Measurements from ENCODE around the gene ENDOV. TPM values are rescaled to one million over a fixed set of nuclear protein-coding genes. Genes with fewer than 3 reads are reported as not detected.

ENDOV gene
- polyA plus RNA-seq, 1 experiment: 29.8 TPM

- no peak for DNase-seq (ENCODE audit: low read depth)
- no peak overlapping the region for H3K4me3 ChIP-seq (ENCODE audit: low read depth, low read length)
- ChIA-PET POLR2A (no interaction called here), CTCF (interaction anchor here (1.5 kb wide), 1 partner anchor 20 kb away, joined by 5 read pairs; no protein-coding TSS in a partner anchor)
- TF ChIP-seq CTCF (IDR thresholded peaks at IDR 0.05; ENCODE audit: insufficient read depth, low read depth, low read length): no peak
- H3K27me3 ChIP-seq (ENCODE audit: control insufficient read depth, insufficient read depth, low read length): no peaks in the 10 kb centered on the region
- H3K36me3 ChIP-seq (ENCODE audit: control insufficient read depth, insufficient read depth, low read length): peaks cover 62% of the 10 kb centered on the region
Measured at GRCh38 chr17:80382956-80383355, 32.0 kb upstream of the ENDOV start.

GRCh38 chr17:80384078-80384960 lies 30.6 kb upstream of the ENDOV start:
- Histone ChIP-seq H3K36me3 (ENCODE audit: control insufficient read depth, insufficient read depth, low read length) (peaks cover 64% of the 10 kb centered on the region), H3K27me3 (ENCODE audit: control insufficient read depth, insufficient read depth, low read length) (no peaks in the 10 kb centered on the region)
- TF ChIP-seq CTCF (IDR thresholded peaks at IDR 0.05; ENCODE audit: insufficient read depth, low read depth, low read length): no peak

GRCh38 chr17:80385046-80385445 lies 29.9 kb upstream of the ENDOV start:
- H3K27me3 ChIP-seq (ENCODE audit: control insufficient read depth, insufficient read depth, low read length): no peaks in the 10 kb centered on the region
- ChIA-PET POLR2A (no interaction called here), CTCF (interaction anchor here (0.7 kb wide), 1 partner anchor 11 kb away, joined by 3 read pairs; no protein-coding TSS in a partner anchor)
- no peak for DNase-seq (ENCODE audit: low read depth)
- TF ChIP-seq CTCF (IDR thresholded peaks at IDR 0.05; ENCODE audit: insufficient read depth, low read depth, low read length): no peak
- no peak overlapping the region for H3K4me3 ChIP-seq (ENCODE audit: low read depth, low read length)
- peaks cover 61% of the 10 kb centered on the region for H3K36me3 ChIP-seq (ENCODE audit: control insufficient read depth, insufficient read depth, low read length)

More at GRCh38 chr17:80384078-80384960, 30.6 kb upstream of the ENDOV start:
- H3K4me3 ChIP-seq (ENCODE audit: low read depth, low read length): no peak overlapping the region
- CTCF ChIA-PET: interaction anchor here (0.6 to 1.5 kb wide), 3 partner anchors 11 to 22 kb away, joined by 3 to 5 read pairs (median 3); no protein-coding TSS in a partner anchor
- DNase-seq (ENCODE audit: low read depth): no peak
- POLR2A ChIA-PET: no interaction called here

GRCh38 chr17:80386341-80386740 lies 28.6 kb upstream of the ENDOV start:
- DNase-seq (ENCODE audit: low read depth): no peak
- CTCF ChIA-PET: interaction anchor here (0.6 kb wide), 1 partner anchor 16 kb away, joined by 3 read pairs; no protein-coding TSS in a partner anchor
- H3K36me3 ChIP-seq (ENCODE audit: control insufficient read depth, insufficient read depth, low read length): peaks cover 51% of the 10 kb centered on the region
- no peak for TF ChIP-seq CTCF (IDR thresholded peaks at IDR 0.05; ENCODE audit: insufficient read depth, low read depth, low read length)
- H3K4me3 ChIP-seq (ENCODE audit: low read depth, low read length): no peak overlapping the region
- POLR2A ChIA-PET: interaction anchor here (0.6 kb wide), 1 partner anchor 8 kb away, joined by 3 read pairs; no protein-coding TSS in a partner anchor
- H3K27me3 ChIP-seq (ENCODE audit: control insufficient read depth, insufficient read depth, low read length): no peaks in the 10 kb centered on the region

- TF ChIP-seq CTCF (IDR thresholded peaks at IDR 0.05; ENCODE audit: insufficient read depth, low read depth, low read length): no peak
- no peak for DNase-seq (ENCODE audit: low read depth)
- Histone ChIP-seq H3K27me3 (ENCODE audit: control insufficient read depth, insufficient read depth, low read length) (no peaks in the 10 kb centered on the region), H3K36me3 (ENCODE audit: control insufficient read depth, insufficient read depth, low read length) (peaks cover 46% of the 10 kb centered on the region), H3K4me3 (ENCODE audit: low read depth, low read length) (no peak overlapping the region)
- CTCF ChIA-PET: no interaction called here
- POLR2A ChIA-PET: no interaction called here
Measured at GRCh38 chr17:80387071-80387470, 27.9 kb upstream of the ENDOV start.

Data from BJ (cell line).